Measurements from ENCODE around the gene RBM47. TPM values are rescaled to one million over a fixed set of nuclear protein-coding genes. Genes with fewer than 3 reads are reported as not detected.

RBM47 gene
- total and polyA plus RNA-seq, 5 donors: 0.97 to 8.2 (median 4.7) TPM

GRCh38 chr4:40379248-40379647 lies 250.4 kb downstream of the RBM47 start:
- WGBS: 67% methylated on average over 3 of the region's 3 CpGs
- DNase-seq (no peak), ATAC-seq (no peak)
- Histone ChIP-seq H3K27me3 (ENCODE audit: control insufficient read depth, insufficient read depth) (no peaks in the 10 kb centered on the region), H3K9me3 (ENCODE audit: control insufficient read depth, low read length) (no peaks in the 10 kb centered on the region), H3K4me1 (ENCODE audit: control insufficient read depth, insufficient read depth, low read length) (no peaks in the 10 kb centered on the region), H3K27ac (ENCODE audit: low read length) (no peak overlapping the region), H3K4me3 (ENCODE audit: low read length) (no peak overlapping the region)
- intact Hi-C loops (cut with DNase I): no loop called here

GRCh38 chr4:40378619-40379018 lies 251.0 kb downstream of the RBM47 start:
- Histone ChIP-seq H3K4me1 (ENCODE audit: control insufficient read depth, insufficient read depth, low read length) (no peaks in the 10 kb centered on the region), H3K27ac (ENCODE audit: low read length) (no peak overlapping the region), H3K4me3 (ENCODE audit: low read length) (no peak overlapping the region), H3K27me3 (ENCODE audit: control insufficient read depth, insufficient read depth) (no peaks in the 10 kb centered on the region), H3K9me3 (ENCODE audit: control insufficient read depth, low read length) (no peaks in the 10 kb centered on the region)
- DNase-seq (no peak), ATAC-seq (no peak)
- 44% methylated on average over 2 of the region's 2 CpGs for WGBS
- intact Hi-C loops (cut with DNase I): no loop called here

GRCh38 chr4:40377512-40378365 lies 251.9 kb downstream of the RBM47 start:
- no peak for ATAC-seq
- DNase-seq: no peak
- Histone ChIP-seq H3K9me3 (ENCODE audit: control insufficient read depth, low read length) (no peaks in the 10 kb centered on the region), H3K4me3 (ENCODE audit: low read length) (no peak overlapping the region), H3K27ac (ENCODE audit: low read length) (no peak overlapping the region), H3K4me1 (ENCODE audit: control insufficient read depth, insufficient read depth, low read length) (no peaks in the 10 kb centered on the region), H3K27me3 (ENCODE audit: control insufficient read depth, insufficient read depth) (no peaks in the 10 kb centered on the region)
- 81% methylated on average over 7 of the region's 7 CpGs for WGBS
- intact Hi-C loops (cut with DNase I): no loop called here

- Histone ChIP-seq H3K4me3 (ENCODE audit: low read length) (no peak overlapping the region), H3K27ac (ENCODE audit: low read length) (no peak overlapping the region), H3K4me1 (ENCODE audit: control insufficient read depth, insufficient read depth, low read length) (no peaks in the 10 kb centered on the region), H3K9me3 (ENCODE audit: control insufficient read depth, low read length) (no peaks in the 10 kb centered on the region), H3K27me3 (ENCODE audit: control insufficient read depth, insufficient read depth) (no peaks in the 10 kb centered on the region)
- intact Hi-C loops (cut with DNase I): no loop called here
- 92% methylated on average over 2 of the region's 2 CpGs for WGBS
- ATAC-seq (no peak), DNase-seq (no peak)
Measured at GRCh38 chr4:40375620-40376019, 254.0 kb downstream of the RBM47 start.

- DNase-seq (no peak), ATAC-seq (no peak)
- 84% methylated on average over 10 of the region's 10 CpGs for WGBS
- no peak overlapping the region for H3K27ac ChIP-seq (ENCODE audit: low read length)
- intact Hi-C loops (cut with DNase I): no loop called here
- H3K4me1 ChIP-seq (ENCODE audit: control insufficient read depth, insufficient read depth, low read length): no peaks in the 10 kb centered on the region
- H3K4me3 ChIP-seq (ENCODE audit: low read length): no peak overlapping the region
- no peaks in the 10 kb centered on the region for H3K9me3 ChIP-seq (ENCODE audit: control insufficient read depth, low read length)
- no peaks in the 10 kb centered on the region for H3K27me3 ChIP-seq (ENCODE audit: control insufficient read depth, insufficient read depth)
Measured at GRCh38 chr4:40375095-40375494, 254.6 kb downstream of the RBM47 start.

- H3K9me3 ChIP-seq (ENCODE audit: control insufficient read depth, low read length): no peaks in the 10 kb centered on the region
- H3K4me1 ChIP-seq (ENCODE audit: control insufficient read depth, insufficient read depth, low read length): no peaks in the 10 kb centered on the region
- H3K27me3 ChIP-seq (ENCODE audit: control insufficient read depth, insufficient read depth): no peaks in the 10 kb centered on the region
- no peak for DNase-seq
- no peak for ATAC-seq
- no peak overlapping the region for H3K27ac ChIP-seq (ENCODE audit: low read length)
- H3K4me3 ChIP-seq (ENCODE audit: low read length): no peak overlapping the region
- WGBS: 91% methylated on average over 3 of the region's 3 CpGs
- intact Hi-C loops (cut with DNase I): no loop called here
Measured at GRCh38 chr4:40373636-40374035, 256.0 kb downstream of the RBM47 start.

Small RNA genes within 50 kb of the gene (microRNA-seq; reads per million reads assigned to microRNA genes)
- 0 to 0.54 reads per million in 2 donors for gene MIR4802

Other genes with a start within 250 kb of the RBM47 start
- 1 to 10 TPM; 4.2 to 6.4 (median 5.3) TPM for gene NSUN7, start 120.1 kb upstream of the RBM47 start, total RNA-seq
- 2.2 TPM for gene NSUN7, start 120.1 kb upstream of the RBM47 start, polyA plus RNA-seq

All from right cardiac atrium (tissue), 5 donors.